H9 (cell line): Measurements from ENCODE around the gene CASP12. TPM values are rescaled to one million over a fixed set of nuclear protein-coding genes. Genes with fewer than 3 reads are reported as not detected.

Experiments used
- DNase-seq: peaks from one replicate; pipeline ENCODE4 v3.0.0-alpha.2; 2017
- H2AFZ ChIP-seq: one replicate; pipeline ENCODE4 v1.6.1; 2013; ENCODE audit warnings: mild to moderate bottlenecking, low read length, control low read depth, moderate library complexity
- H2AK5ac ChIP-seq: 2 replicates; pipeline ENCODE4 v1.6.1; 2013; ENCODE audit warnings: low read length, control low read depth, mixed read lengths; ENCODE audit not compliant: insufficient read length
- H2BK120ac ChIP-seq: one replicate; pipeline ENCODE4 v1.6.1; 2013; ENCODE audit warnings: low read depth, mild to moderate bottlenecking, low read length, control low read depth, inconsistent platforms; ENCODE audit not compliant: poor library complexity, severe bottlenecking
- H2BK12ac ChIP-seq: 2 replicates; pipeline ENCODE4 v1.6.1; 2013; ENCODE audit warnings: low read length, control low read depth, mixed read lengths, low read depth; ENCODE audit not compliant: insufficient read length
- H2BK15ac ChIP-seq: 2 replicates; pipeline ENCODE4 v1.6.1; 2013; ENCODE audit warnings: low read depth, low read length, control low read depth
- H2BK20ac ChIP-seq: one replicate; pipeline ENCODE4 v1.6.1; 2013; ENCODE audit warnings: low read depth, mild to moderate bottlenecking, low read length, control low read depth, inconsistent platforms; ENCODE audit not compliant: poor library complexity, severe bottlenecking
- H2BK5ac ChIP-seq: 2 replicates; pipeline ENCODE4 v1.6.1; 2013; ENCODE audit warnings: low read length, control low read depth, mixed read lengths; ENCODE audit not compliant: insufficient read length
- H3K14ac ChIP-seq: 2 replicates; pipeline ENCODE4 v1.6.1; 2013; ENCODE audit warnings: low read length, control low read depth; ENCODE audit not compliant: insufficient read depth
- H3K18ac ChIP-seq: 2 replicates; pipeline ENCODE4 v1.6.1; 2013; ENCODE audit warnings: low read depth, mild to moderate bottlenecking, mixed read lengths, low read length, control low read depth; ENCODE audit not compliant: insufficient read length
- H3K23ac ChIP-seq: 2 replicates; pipeline ENCODE4 v1.6.1; 2013; ENCODE audit warnings: low read length, control low read depth, mixed read lengths, low read depth; ENCODE audit not compliant: insufficient read length
- H3K23me2 ChIP-seq: 2 replicates; pipeline ENCODE4 v1.6.1; 2013; ENCODE audit warnings: low read depth, mild to moderate bottlenecking, mixed read lengths, low read length, control low read depth; ENCODE audit not compliant: insufficient read length, poor library complexity, severe bottlenecking
- H3K27ac ChIP-seq: 2 replicates; pipeline ENCODE4 v1.5.1; 2013; ENCODE audit warnings: low read length, control low read depth, mixed read lengths, low read depth; ENCODE audit not compliant: insufficient read length
- H3K27me3 ChIP-seq: 2 replicates; pipeline ENCODE4 v1.6.1; 2013; ENCODE audit warnings: low read length, control low read depth, inconsistent platforms; ENCODE audit not compliant: insufficient read depth
- H3K4ac ChIP-seq: 2 replicates; pipeline ENCODE4 v1.6.1; 2013; ENCODE audit warnings: low read depth, mild to moderate bottlenecking, control low read depth, inconsistent platforms, low read length, moderate library complexity
- H3K4me1 ChIP-seq: 2 replicates; pipeline ENCODE4 v1.6.1; 2013; ENCODE audit warnings: low read length, control low read depth, inconsistent platforms; ENCODE audit not compliant: insufficient read depth
- H3K4me2 ChIP-seq: 2 replicates; pipeline ENCODE4 v1.6.1; 2013; ENCODE audit warnings: low read length, control low read depth, mixed read lengths; ENCODE audit not compliant: insufficient read length, insufficient read depth
- H3K56ac ChIP-seq: 2 replicates; pipeline ENCODE4 v1.6.1; 2013; ENCODE audit warnings: low read depth, mild to moderate bottlenecking, mixed read lengths, low read length, control low read depth; ENCODE audit not compliant: insufficient read length
- H3K79me1 ChIP-seq: 2 replicates; pipeline ENCODE4 v1.6.1; 2013; ENCODE audit warnings: low read depth, mild to moderate bottlenecking, moderate library complexity, low read length, control low read depth, inconsistent platforms; ENCODE audit not compliant: insufficient read depth, poor library complexity, severe bottlenecking
- H3K79me2 ChIP-seq: 2 replicates; pipeline ENCODE4 v1.6.1; 2013; ENCODE audit warnings: low read length, control low read depth, inconsistent platforms; ENCODE audit not compliant: insufficient read depth
- H3K9ac ChIP-seq: 2 replicates; pipeline ENCODE4 v1.6.1; 2013; ENCODE audit warnings: low read length, control low read depth, mixed read lengths; ENCODE audit not compliant: insufficient read length; ENCODE audit errors: extremely low read depth
- H3K9me3 ChIP-seq: one replicate; pipeline ENCODE4 v1.6.1; 2013; ENCODE audit warnings: low read depth, low read length, inconsistent platforms; ENCODE audit not compliant: control insufficient read depth
- H3T11ph ChIP-seq: one replicate; pipeline ENCODE4 v1.6.1; 2013; ENCODE audit warnings: mild to moderate bottlenecking, low read length, control low read depth, inconsistent platforms
- H4K20me1 ChIP-seq: one replicate; pipeline ENCODE4 v1.6.1; 2013; ENCODE audit not compliant: control insufficient read depth, insufficient read length, insufficient read depth
- H4K5ac ChIP-seq: 2 replicates; pipeline ENCODE4 v1.6.1; 2013; ENCODE audit warnings: low read depth, mild to moderate bottlenecking, mixed read lengths, low read length, control low read depth; ENCODE audit not compliant: insufficient read length
- H4K8ac ChIP-seq: replicated peaks from 2 replicates; pipeline ENCODE4 v1.6.1; 2013; ENCODE audit warnings: low read length, control low read depth, mixed read lengths, low read depth; ENCODE audit not compliant: insufficient read length
- H4K91ac ChIP-seq: 2 replicates; pipeline ENCODE4 v1.6.1; 2013; ENCODE audit warnings: low read depth, mild to moderate bottlenecking, moderate library complexity, mixed read lengths, low read length, control low read depth; ENCODE audit not compliant: insufficient read length
- H3K27ac Mint-ChIP-seq, 3 experiments: 2 replicates in 2 of 3; 3 replicates in 1 of 3; pipeline ENCODE4 v1.8.0; 2020 to 2021; ENCODE audit warnings: mixed read lengths in 3 of 3, mild to moderate bottlenecking in 1 of 3, moderate library complexity in 1 of 3
- H3K27me3 Mint-ChIP-seq: 2 replicates; pipeline ENCODE4 v1.8.0; 2021; ENCODE audit warnings: low read depth, mild to moderate bottlenecking, moderate library complexity, mixed read lengths
- H3K36me3 Mint-ChIP-seq, 3 experiments: 2 replicates in 2 of 3; 3 replicates in 1 of 3; pipeline ENCODE4 v1.8.0; 2020 to 2021; ENCODE audit warnings: low read depth in 3 of 3, mixed read lengths in 3 of 3; ENCODE audit not compliant: insufficient read depth in 1 of 3
- H3K4me1 Mint-ChIP-seq, 2 experiments: 2 replicates each; pipeline ENCODE4 v1.8.0; 2020; ENCODE audit warnings: mixed read lengths in 2 of 2
- H3K4me3 Mint-ChIP-seq, 2 experiments: 2 replicates in 1 of 2; 3 replicates in 1 of 2; pipeline ENCODE4 v1.8.0; 2020 to 2021; ENCODE audit warnings: mild to moderate bottlenecking in 2 of 2, mixed read lengths in 2 of 2, moderate library complexity in 1 of 2
- H3K9me3 Mint-ChIP-seq, 2 experiments: 2 replicates in 1 of 2; 3 replicates in 1 of 2; pipeline ENCODE4 v1.8.0; 2020; ENCODE audit warnings: mild to moderate bottlenecking in 2 of 2, mixed read lengths in 2 of 2, moderate library complexity in 1 of 2
- WGBS: extraction: QIAGEN DNeasy Blood & Tissue Kit; methylation state at CpG from one replicate; pipeline ENCODE4 v1.1.7; 2013; ENCODE audit warnings: missing lambda C conversion rate, low lambda C conversion rate, mixed read lengths; ENCODE audit not compliant: insufficient read length; ENCODE audit errors: extremely low coverage; 5-methylcytosine and 5-hydroxymethylcytosine counted together
- total RNA-seq: library from RNA; stranded (reverse); gene quantifications from 2 replicates; pipeline ENCODE4 v1.2.1, GENCODE V29; 2021
- TF ChIP-seq, protein P1 (sequence below): fragments of 200-600 bp; sonication (generic); conservative IDR thresholded peaks from 3 replicates; pipeline ENCODE4 v1.8.0; 2021; ENCODE audit warnings: antibody characterized with exemption, mild to moderate bottlenecking

The CASP12 gene
- total RNA-seq, 1 experiment from 2014 or later: not detected

DNA sequence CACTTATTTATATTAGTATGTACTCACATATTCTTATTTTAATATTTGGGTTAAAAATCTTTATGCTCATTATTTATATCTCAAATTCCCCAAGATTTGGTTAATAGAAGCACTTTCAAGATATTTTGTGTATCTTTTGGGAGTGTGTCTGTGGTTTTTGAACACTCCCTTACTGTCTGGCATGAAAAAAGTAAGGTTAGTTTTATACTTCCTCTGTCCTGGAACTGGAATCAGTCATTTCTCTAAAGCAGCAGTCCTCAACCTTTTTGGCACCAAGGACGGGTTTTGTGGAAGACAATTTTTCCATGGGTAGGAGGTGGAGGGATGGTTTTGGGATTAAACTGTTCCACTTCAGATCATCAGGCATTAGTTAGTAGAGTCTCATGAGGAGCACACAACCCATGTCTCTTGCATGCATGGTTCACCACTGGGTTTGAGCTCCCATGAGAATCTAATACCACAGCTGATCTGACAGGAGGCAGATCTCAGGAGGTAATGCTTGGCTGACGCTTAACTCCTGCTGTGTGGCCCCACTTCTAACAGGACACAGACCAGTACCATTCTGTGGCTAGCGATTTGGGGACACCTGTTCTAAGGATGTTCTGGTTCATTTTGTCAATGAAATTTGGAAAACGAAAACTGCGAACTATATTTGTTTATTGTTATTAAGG, 60.2 kb downstream of the CASP12 start:
- H4K91ac ChIP-seq: no peak overlapping the region
- H2BK120ac ChIP-seq: no peak overlapping the region
- H3K4me2 ChIP-seq: no peak overlapping the region
- no peaks in the 10 kb centered on the region for H3K79me1 ChIP-seq
- no peaks in the 10 kb centered on the region for H3K9me3 ChIP-seq
- H3K27me3 ChIP-seq: no peaks in the 10 kb centered on the region
- Mint-ChIP-seq H3K4me3 (no peak overlapping the region), H3K9me3 (peaks cover 12 to 13% of the 10 kb centered on the region in 2 experiments; a peak in 4 of 5 replicates), H3K36me3 (peaks cover 8 to 13% (median 11%) of the 10 kb centered on the region in 3 experiments), H3K27me3 (no peaks in the 10 kb centered on the region), H3K4me1 (peaks cover 4% of the 10 kb centered on the region in 2 experiments; a peak in 1 of 4 replicates), H3K27ac (no peak overlapping the region)
- no peak overlapping the region for H3K9ac ChIP-seq
- H2BK12ac ChIP-seq: no peak overlapping the region
- H2AK5ac ChIP-seq: no peak overlapping the region
- H2BK15ac ChIP-seq: no peak overlapping the region
- H3K18ac ChIP-seq: no peak overlapping the region
- H3K4ac ChIP-seq: no peak overlapping the region
- H2AFZ ChIP-seq: no peak overlapping the region
- H3K23ac ChIP-seq: no peak overlapping the region
- no peak overlapping the region for H4K5ac ChIP-seq
- no peak overlapping the region for H2BK5ac ChIP-seq
- H3K27ac ChIP-seq: no peak overlapping the region
- H3K23me2 ChIP-seq: no peaks in the 10 kb centered on the region
- H4K8ac ChIP-seq: no peak overlapping the region
- no CpG with 5 or more reads among the region's 5 CpGs for WGBS
- no peaks in the 10 kb centered on the region for H4K20me1 ChIP-seq
- no peak overlapping the region for H2BK20ac ChIP-seq
- no peaks in the 10 kb centered on the region; the same call in 1 of the 2 replicates for H3K4me1 ChIP-seq
- H3K79me2 ChIP-seq: no peaks in the 10 kb centered on the region
- no peak overlapping the region for H3K56ac ChIP-seq
- DNase-seq: no peak
- TF ChIP-seq, protein P1, sequence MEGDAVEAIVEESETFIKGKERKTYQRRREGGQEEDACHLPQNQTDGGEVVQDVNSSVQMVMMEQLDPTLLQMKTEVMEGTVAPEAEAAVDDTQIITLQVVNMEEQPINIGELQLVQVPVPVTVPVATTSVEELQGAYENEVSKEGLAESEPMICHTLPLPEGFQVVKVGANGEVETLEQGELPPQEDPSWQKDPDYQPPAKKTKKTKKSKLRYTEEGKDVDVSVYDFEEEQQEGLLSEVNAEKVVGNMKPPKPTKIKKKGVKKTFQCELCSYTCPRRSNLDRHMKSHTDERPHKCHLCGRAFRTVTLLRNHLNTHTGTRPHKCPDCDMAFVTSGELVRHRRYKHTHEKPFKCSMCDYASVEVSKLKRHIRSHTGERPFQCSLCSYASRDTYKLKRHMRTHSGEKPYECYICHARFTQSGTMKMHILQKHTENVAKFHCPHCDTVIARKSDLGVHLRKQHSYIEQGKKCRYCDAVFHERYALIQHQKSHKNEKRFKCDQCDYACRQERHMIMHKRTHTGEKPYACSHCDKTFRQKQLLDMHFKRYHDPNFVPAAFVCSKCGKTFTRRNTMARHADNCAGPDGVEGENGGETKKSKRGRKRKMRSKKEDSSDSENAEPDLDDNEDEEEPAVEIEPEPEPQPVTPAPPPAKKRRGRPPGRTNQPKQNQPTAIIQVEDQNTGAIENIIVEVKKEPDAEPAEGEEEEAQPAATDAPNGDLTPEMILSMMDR: no peak
- no peak overlapping the region for H3K14ac ChIP-seq
- no peak overlapping the region for H3T11ph ChIP-seq
